Gastroesophageal sphincter (tissue), 3 donors: ENCODE measurements around the gene GREM1.

ENCODE experiments used
- EP300 ChIP-seq: sonication (generic); formaldehyde crosslinking; IDR thresholded peaks from one replicate; pipeline ENCODE4 v1.6.1; 2017; ENCODE audit warnings: antibody characterized with exemption, mild to moderate bottlenecking
- POLR2A ChIP-seq, 2 donors: fragments of 450-650 bp; IDR thresholded peaks; one replicate each; pipeline ENCODE4 v1.6.1; 2017; ENCODE audit warnings: antibody characterized with exemption in 2 of 2, mild to moderate bottlenecking in 2 of 2, moderate library complexity in 1 of 2
- POLR2AphosphoS5 ChIP-seq: sonication (generic); formaldehyde crosslinking; IDR thresholded peaks from one replicate; pipeline ENCODE4 v1.6.1; 2017; ENCODE audit warnings: antibody characterized with exemption
- TF ChIP-seq, protein P1 (sequence below), 4 experiments: fragments of 200-600 bp in 2 of 4; fragments of 450-650 bp in 2 of 4; sonication (generic) in 1 of 4; IDR thresholded peaks; one replicate each; pipeline ENCODE4 v1.5.1; 2017 to 2019; ENCODE audit warnings: antibody characterized with exemption in 4 of 4, mild to moderate bottlenecking in 2 of 4, moderate library complexity in 2 of 4

DNA sequence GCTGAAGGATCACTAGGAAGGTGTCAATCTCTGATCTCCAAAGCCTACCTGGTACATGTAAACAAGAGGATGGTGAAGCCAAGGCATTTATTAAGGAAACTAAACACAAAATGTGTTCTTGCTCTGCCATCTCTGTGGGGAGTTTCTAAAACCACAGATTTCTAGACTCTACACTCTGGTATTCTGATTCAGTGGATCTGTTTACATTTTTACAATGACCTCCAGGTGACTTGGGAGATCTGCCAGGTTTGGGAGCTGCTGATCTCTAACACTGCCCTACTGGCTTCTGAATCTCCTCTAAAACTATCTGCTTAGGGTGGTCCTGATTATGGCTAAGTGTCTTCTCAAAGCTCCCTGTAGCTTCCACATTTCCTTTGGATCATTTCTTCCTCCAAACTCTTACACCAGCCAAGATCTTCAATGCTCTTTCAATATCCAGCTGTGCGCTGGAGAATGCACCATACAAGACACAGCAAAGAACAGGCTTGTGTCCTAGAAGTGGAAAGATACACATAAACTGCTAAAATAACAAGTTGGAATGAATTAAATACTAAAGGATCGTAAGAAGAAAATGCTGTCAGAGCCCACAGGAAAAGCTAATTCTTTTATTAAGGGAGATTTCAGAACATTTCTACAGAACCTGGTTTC lies 72.7 kb downstream of the GREM1 start:
- TF ChIP-seq EP300 = no peak
- TF ChIP-seq, protein P1, sequence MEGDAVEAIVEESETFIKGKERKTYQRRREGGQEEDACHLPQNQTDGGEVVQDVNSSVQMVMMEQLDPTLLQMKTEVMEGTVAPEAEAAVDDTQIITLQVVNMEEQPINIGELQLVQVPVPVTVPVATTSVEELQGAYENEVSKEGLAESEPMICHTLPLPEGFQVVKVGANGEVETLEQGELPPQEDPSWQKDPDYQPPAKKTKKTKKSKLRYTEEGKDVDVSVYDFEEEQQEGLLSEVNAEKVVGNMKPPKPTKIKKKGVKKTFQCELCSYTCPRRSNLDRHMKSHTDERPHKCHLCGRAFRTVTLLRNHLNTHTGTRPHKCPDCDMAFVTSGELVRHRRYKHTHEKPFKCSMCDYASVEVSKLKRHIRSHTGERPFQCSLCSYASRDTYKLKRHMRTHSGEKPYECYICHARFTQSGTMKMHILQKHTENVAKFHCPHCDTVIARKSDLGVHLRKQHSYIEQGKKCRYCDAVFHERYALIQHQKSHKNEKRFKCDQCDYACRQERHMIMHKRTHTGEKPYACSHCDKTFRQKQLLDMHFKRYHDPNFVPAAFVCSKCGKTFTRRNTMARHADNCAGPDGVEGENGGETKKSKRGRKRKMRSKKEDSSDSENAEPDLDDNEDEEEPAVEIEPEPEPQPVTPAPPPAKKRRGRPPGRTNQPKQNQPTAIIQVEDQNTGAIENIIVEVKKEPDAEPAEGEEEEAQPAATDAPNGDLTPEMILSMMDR (IDR thresholded peaks at IDR 0.05) = no peak
- no peak for TF ChIP-seq POLR2AphosphoS5
- TF ChIP-seq POLR2A (IDR thresholded peaks at IDR 0.05) = no peak
